ENCODE data around the gene ZNF396. TPM values are rescaled to one million over a fixed set of nuclear protein-coding genes. Genes with fewer than 3 reads are reported as not detected.
A peak's percentile ranks its signal among the peaks of the same experiment; 100 is the strongest.

Gene ZNF396
- total and polyA plus RNA-seq, 2 experiments from 2014 or later, result 0.31 to 0.36 TPM

DNA sequence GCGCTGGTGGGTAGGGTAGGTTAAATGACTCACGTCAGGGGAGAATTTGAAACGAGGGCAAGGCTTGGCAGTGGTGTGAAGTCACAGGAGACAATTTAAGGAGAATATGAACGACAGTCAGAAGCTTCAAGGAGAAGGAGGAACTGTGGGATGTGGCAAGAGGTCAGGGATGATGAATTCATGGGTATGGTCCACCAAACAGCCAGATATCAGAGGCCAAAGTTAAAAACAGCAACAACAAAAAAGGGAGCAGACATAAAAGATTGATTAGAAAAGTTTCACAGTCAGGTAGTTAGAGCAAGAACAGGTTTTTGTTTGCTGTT is 1.4 kb upstream of the ZNF396 start:
- H4K20me1 ChIP-seq (replicated peaks; ENCODE audit: insufficient read depth), result no peaks in the 10 kb centered on the region
- H3K4me1 Mint-ChIP-seq, result peaks cover 7% of the 10 kb centered on the region; the same call in 2 of the 3 replicates
- H2AFZ ChIP-seq, result peak overlapping the region; percentile 53
- peaks cover 4% of the 10 kb centered on the region; the same call in 2 of the 3 replicates for H3K9me3 Mint-ChIP-seq
- H3K4me2 ChIP-seq, result no peak overlapping the region
- no peaks in the 10 kb centered on the region for H3K79me2 ChIP-seq (replicated peaks; ENCODE audit: insufficient read depth)
- H3K4me1 ChIP-seq (ENCODE audit: insufficient read depth), result peaks cover 9% of the 10 kb centered on the region
- no peaks in the 10 kb centered on the region for H3K27me3 ChIP-seq (ENCODE audit: insufficient read depth)
- no peak for DNase-seq (ENCODE audit: low spot score)
- H3K27ac ChIP-seq (ENCODE audit: low read depth), result no peak overlapping the region
- H3K4me3 Mint-ChIP-seq, result no peak overlapping the region
- H3K27me3 Mint-ChIP-seq (ENCODE audit: insufficient read depth, low read depth, poor library complexity), result peaks cover 3% of the 10 kb centered on the region
- no peaks in the 10 kb centered on the region for H3K9me2 ChIP-seq (ENCODE audit: insufficient read depth)
- H3K4me3 ChIP-seq, result no peak overlapping the region
- H3F3A ChIP-seq (replicated peaks; ENCODE audit: low read depth), result no peaks in the 10 kb centered on the region
- no peak for TF ChIP-seq CREB1 (CRISPR knock-in tag; IDR thresholded peaks at IDR 0.05; ENCODE audit: low read depth)
- no peak for TF ChIP-seq STAT1 (IDR thresholded peaks at IDR 0.05; ENCODE audit: unreplicated experiment)
- TF ChIP-seq, protein P1, sequence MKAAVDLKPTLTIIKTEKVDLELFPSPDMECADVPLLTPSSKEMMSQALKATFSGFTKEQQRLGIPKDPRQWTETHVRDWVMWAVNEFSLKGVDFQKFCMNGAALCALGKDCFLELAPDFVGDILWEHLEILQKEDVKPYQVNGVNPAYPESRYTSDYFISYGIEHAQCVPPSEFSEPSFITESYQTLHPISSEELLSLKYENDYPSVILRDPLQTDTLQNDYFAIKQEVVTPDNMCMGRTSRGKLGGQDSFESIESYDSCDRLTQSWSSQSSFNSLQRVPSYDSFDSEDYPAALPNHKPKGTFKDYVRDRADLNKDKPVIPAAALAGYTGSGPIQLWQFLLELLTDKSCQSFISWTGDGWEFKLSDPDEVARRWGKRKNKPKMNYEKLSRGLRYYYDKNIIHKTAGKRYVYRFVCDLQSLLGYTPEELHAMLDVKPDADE (IDR thresholded peaks at IDR 0.05), result no peak
- no peak for TF ChIP-seq ZNF114 (CRISPR knock-in tag; IDR thresholded peaks at IDR 0.05)
- TF ChIP-seq, protein P2, sequence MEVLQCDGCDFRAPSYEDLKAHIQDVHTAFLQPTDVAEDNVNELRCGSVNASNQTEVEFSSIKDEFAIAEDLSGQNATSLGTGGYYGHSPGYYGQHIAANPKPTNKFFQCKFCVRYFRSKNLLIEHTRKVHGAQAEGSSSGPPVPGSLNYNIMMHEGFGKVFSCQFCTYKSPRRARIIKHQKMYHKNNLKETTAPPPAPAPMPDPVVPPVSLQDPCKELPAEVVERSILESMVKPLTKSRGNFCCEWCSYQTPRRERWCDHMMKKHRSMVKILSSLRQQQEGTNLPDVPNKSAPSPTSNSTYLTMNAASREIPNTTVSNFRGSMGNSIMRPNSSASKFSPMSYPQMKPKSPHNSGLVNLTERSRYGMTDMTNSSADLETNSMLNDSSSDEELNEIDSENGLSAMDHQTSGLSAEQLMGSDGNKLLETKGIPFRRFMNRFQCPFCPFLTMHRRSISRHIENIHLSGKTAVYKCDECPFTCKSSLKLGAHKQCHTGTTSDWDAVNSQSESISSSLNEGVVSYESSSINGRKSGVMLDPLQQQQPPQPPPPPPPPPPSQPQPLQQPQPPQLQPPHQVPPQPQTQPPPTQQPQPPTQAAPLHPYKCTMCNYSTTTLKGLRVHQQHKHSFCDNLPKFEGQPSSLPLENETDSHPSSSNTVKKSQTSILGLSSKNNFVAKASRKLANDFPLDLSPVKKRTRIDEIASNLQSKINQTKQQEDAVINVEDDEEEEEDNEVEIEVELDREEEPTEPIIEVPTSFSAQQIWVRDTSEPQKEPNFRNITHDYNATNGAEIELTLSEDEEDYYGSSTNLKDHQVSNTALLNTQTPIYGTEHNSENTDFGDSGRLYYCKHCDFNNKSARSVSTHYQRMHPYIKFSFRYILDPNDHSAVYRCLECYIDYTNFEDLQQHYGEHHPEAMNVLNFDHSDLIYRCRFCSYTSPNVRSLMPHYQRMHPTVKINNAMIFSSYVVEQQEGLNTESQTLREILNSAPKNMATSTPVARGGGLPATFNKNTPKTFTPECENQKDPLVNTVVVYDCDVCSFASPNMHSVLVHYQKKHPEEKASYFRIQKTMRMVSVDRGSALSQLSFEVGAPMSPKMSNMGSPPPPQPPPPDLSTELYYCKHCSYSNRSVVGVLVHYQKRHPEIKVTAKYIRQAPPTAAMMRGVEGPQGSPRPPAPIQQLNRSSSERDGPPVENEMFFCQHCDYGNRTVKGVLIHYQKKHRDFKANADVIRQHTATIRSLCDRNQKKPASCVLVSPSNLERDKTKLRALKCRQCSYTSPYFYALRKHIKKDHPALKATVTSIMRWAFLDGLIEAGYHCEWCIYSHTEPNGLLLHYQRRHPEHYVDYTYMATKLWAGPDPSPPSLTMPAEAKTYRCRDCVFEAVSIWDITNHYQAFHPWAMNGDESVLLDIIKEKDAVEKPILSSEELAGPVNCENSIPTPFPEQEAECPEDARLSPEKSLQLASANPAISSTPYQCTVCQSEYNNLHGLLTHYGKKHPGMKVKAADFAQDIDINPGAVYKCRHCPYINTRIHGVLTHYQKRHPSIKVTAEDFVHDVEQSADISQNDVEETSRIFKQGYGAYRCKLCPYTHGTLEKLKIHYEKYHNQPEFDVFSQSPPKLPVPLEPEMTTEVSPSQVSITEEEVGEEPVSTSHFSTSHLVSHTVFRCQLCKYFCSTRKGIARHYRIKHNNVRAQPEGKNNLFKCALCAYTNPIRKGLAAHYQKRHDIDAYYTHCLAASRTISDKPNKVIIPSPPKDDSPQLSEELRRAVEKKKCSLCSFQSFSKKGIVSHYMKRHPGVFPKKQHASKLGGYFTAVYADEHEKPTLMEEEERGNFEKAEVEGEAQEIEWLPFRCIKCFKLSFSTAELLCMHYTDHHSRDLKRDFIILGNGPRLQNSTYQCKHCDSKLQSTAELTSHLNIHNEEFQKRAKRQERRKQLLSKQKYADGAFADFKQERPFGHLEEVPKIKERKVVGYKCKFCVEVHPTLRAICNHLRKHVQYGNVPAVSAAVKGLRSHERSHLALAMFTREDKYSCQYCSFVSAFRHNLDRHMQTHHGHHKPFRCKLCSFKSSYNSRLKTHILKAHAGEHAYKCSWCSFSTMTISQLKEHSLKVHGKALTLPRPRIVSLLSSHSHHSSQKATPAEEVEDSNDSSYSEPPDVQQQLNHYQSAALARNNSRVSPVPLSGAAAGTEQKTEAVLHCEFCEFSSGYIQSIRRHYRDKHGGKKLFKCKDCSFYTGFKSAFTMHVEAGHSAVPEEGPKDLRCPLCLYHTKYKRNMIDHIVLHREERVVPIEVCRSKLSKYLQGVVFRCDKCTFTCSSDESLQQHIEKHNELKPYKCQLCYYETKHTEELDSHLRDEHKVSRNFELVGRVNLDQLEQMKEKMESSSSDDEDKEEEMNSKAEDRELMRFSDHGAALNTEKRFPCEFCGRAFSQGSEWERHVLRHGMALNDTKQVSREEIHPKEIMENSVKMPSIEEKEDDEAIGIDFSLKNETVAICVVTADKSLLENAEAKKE (CRISPR knock-in tag; IDR thresholded peaks at IDR 0.05), result no peak
- TF ChIP-seq JUNB (IDR thresholded peaks at IDR 0.05; ENCODE audit: unreplicated experiment), result no peak
- TF ChIP-seq, protein P3, sequence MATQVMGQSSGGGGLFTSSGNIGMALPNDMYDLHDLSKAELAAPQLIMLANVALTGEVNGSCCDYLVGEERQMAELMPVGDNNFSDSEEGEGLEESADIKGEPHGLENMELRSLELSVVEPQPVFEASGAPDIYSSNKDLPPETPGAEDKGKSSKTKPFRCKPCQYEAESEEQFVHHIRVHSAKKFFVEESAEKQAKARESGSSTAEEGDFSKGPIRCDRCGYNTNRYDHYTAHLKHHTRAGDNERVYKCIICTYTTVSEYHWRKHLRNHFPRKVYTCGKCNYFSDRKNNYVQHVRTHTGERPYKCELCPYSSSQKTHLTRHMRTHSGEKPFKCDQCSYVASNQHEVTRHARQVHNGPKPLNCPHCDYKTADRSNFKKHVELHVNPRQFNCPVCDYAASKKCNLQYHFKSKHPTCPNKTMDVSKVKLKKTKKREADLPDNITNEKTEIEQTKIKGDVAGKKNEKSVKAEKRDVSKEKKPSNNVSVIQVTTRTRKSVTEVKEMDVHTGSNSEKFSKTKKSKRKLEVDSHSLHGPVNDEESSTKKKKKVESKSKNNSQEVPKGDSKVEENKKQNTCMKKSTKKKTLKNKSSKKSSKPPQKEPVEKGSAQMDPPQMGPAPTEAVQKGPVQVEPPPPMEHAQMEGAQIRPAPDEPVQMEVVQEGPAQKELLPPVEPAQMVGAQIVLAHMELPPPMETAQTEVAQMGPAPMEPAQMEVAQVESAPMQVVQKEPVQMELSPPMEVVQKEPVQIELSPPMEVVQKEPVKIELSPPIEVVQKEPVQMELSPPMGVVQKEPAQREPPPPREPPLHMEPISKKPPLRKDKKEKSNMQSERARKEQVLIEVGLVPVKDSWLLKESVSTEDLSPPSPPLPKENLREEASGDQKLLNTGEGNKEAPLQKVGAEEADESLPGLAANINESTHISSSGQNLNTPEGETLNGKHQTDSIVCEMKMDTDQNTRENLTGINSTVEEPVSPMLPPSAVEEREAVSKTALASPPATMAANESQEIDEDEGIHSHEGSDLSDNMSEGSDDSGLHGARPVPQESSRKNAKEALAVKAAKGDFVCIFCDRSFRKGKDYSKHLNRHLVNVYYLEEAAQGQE (IDR thresholded peaks at IDR 0.05; ENCODE audit: unreplicated experiment), result no peak
- no peak for ATAC-seq
- no peak overlapping the region for H3K27ac Mint-ChIP-seq
- H3K36me3 Mint-ChIP-seq (ENCODE audit: low read depth), result no peaks in the 10 kb centered on the region
- no peaks in the 10 kb centered on the region for H3K36me3 ChIP-seq (ENCODE audit: insufficient read depth)

All from GM23338 (cell line).